ENCODE data around the gene PRSS53. TPM values are rescaled to one million over a fixed set of nuclear protein-coding genes. Genes with fewer than 3 reads are reported as not detected.
A peak's percentile ranks its signal among the peaks of the same experiment; 100 is the strongest.

PRSS53 gene
- total RNA-seq, 1 experiment from 2014 or later = 2.8 TPM

- Mint-ChIP-seq H3K27ac (peak overlapping the region in 1 of 3 experiments; percentile 73; a peak in 1 of 7 replicates), H3K4me1 (peaks cover 10 to 12% of the 10 kb centered on the region in 2 experiments), H3K9me3 (no peaks in the 10 kb centered on the region; a peak in 1 of 5 replicates), H3K4me3 (peak overlapping the region in 1 of 2 experiments; percentile 45; a peak in 2 of 5 replicates), H3K27me3 (ENCODE audit: low read depth) (no peaks in the 10 kb centered on the region), H3K36me3 (ENCODE audit: insufficient read depth in 1 of 3, low read depth in 3 of 3) (peaks cover 24 to 46% (median 40%) of the 10 kb centered on the region in 3 experiments)
- H3K23me2 ChIP-seq (ENCODE audit: insufficient read length, low read depth, low read length, poor library complexity, severe bottlenecking) = no peaks in the 10 kb centered on the region
- no peak overlapping the region for H2BK120ac ChIP-seq (ENCODE audit: low read depth, low read length, poor library complexity, severe bottlenecking)
- H3K79me2 ChIP-seq (ENCODE audit: insufficient read depth, low read length) = peaks cover 5% of the 10 kb centered on the region; the same call in 1 of the 2 replicates
- H2BK12ac ChIP-seq (ENCODE audit: insufficient read length, low read depth, low read length) = no peak overlapping the region
- H3K9ac ChIP-seq (ENCODE audit: extremely low read depth, insufficient read length, low read length) = no peak overlapping the region
- H2BK20ac ChIP-seq (ENCODE audit: low read depth, low read length, poor library complexity, severe bottlenecking) = no peak overlapping the region
- H4K20me1 ChIP-seq (ENCODE audit: control insufficient read depth, insufficient read depth, insufficient read length) = no peaks in the 10 kb centered on the region
- no peak overlapping the region for H2AK5ac ChIP-seq (ENCODE audit: insufficient read length, low read length)
- no peak overlapping the region for H3K18ac ChIP-seq (ENCODE audit: insufficient read length, low read depth, low read length)
- no peak overlapping the region for H3K4ac ChIP-seq (ENCODE audit: low read depth, low read length)
- H3K9me3 ChIP-seq (ENCODE audit: control insufficient read depth, low read depth, low read length) = no peaks in the 10 kb centered on the region
- no CpG with 5 or more reads among the region's 8 CpGs for WGBS (ENCODE audit: extremely low coverage, insufficient read length, low lambda C conversion rate)
- H3K4me1 ChIP-seq (ENCODE audit: insufficient read depth, low read length) = 0 out of 2 replicates have a peak, but pooled peaks cover 2% of the 10 kb centered on the region
- H3K4me2 ChIP-seq (ENCODE audit: insufficient read depth, insufficient read length, low read length) = no peak overlapping the region
- no peak overlapping the region for H3K14ac ChIP-seq (ENCODE audit: insufficient read depth, low read length)
- no peak overlapping the region for H3T11ph ChIP-seq (ENCODE audit: low read length)
- DNase-seq = no peak
- H2BK5ac ChIP-seq (ENCODE audit: insufficient read length, low read length) = no peak overlapping the region
- H4K91ac ChIP-seq (ENCODE audit: insufficient read length, low read depth, low read length) = no peak overlapping the region
- H3K27ac ChIP-seq (ENCODE audit: insufficient read length, low read depth, low read length) = no peak overlapping the region
- H3K23ac ChIP-seq (ENCODE audit: insufficient read length, low read depth, low read length) = no peak overlapping the region
- no peak overlapping the region for H3K56ac ChIP-seq (ENCODE audit: insufficient read length, low read depth, low read length)
- H3K79me1 ChIP-seq (ENCODE audit: insufficient read depth, low read depth, low read length, poor library complexity, severe bottlenecking) = peaks cover 5% of the 10 kb centered on the region
- H3K27me3 ChIP-seq (ENCODE audit: insufficient read depth, low read length) = no peaks in the 10 kb centered on the region; the same call in 1 of the 2 replicates
- H4K5ac ChIP-seq (ENCODE audit: insufficient read length, low read depth, low read length) = no peak overlapping the region
- H2AFZ ChIP-seq (ENCODE audit: low read length) = no peak overlapping the region
- no peak for TF ChIP-seq CTCF (conservative IDR thresholded peaks at IDR 0.05)
- H2BK15ac ChIP-seq (ENCODE audit: low read depth, low read length) = no peak overlapping the region
- no peak overlapping the region for H4K8ac ChIP-seq (replicated peaks; ENCODE audit: insufficient read length, low read depth, low read length)
Measured at GRCh38 chr16:31114468-31114867, 25.7 kb upstream of the PRSS53 start.

Measured in H9 (cell line).